DMS114 treated with DMSO at 0.1 percent for 48 hours (cell line): ENCODE measurements around the gene WDR83.
A peak's percentile ranks its signal among the peaks of the same experiment; 100 is the strongest.
"Not testable (repeated sequence)": the region's sequence is repeated elsewhere in the genome, so short reads cannot be mapped to it uniquely, and the experiment has no call there.

Experiments used
- DNase-seq: peaks from one replicate; lab custom pipeline; 2025; ENCODE audit not compliant: unreplicated experiment; lab: John Stamatoyannopoulos, UW

The WDR83 gene

GRCh38 chr19:12666265-12667048, at the start of gene WDR83, which contains the start of gene MAN2B1:
Gene WDR83 (plus strand): TSS chr19:12666807. CDS start chr19:12669791, 2,984 bp downstream.
Gene MAN2B1 (minus strand): TSS chr19:12666742. CDS start chr19:12666701, 41 bp downstream.
- peak; percentile 17 for DNase-seq

GRCh38 chr19:12617646-12618045, 49.0 kb upstream of the WDR83 start:
- no peak for DNase-seq

DNA sequence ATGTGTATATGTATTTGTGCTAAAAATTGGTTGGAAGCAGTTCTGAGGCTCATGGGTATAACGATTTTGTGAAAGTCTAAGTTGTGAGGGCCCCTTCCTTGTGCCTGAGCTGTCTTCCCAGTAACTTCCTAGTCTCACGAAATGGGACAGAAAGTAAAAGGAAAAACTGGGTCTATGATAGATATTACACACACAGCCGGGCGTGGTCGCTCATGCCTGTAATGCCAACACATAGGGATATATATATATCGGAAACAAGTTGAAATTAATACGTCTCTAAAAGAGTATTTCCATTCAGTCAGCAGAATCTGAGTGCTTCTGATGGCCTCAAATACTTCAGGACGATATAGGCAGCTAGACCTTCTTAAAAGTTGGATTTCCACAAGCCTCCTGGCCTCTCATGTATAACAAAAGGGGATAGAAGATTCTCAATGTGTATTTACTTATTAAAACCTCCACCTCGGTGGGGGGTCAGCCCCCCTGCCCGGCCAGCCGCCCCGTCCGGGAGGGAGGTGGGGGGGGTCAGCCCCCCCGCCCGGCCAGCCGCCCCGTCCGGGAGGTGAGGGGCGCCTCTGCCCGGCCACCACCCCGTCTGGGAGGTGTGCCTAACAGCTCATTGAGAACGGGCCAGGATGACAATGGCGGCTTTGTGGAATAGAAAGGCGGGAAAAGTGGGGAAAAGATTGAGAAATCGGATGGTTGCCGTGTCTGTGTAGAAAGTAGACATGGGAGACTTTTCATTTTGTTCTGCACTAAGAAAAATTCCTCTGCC, 45.2 kb upstream of the WDR83 start:
- DNase-seq: not testable (repeated sequence)

DNA sequence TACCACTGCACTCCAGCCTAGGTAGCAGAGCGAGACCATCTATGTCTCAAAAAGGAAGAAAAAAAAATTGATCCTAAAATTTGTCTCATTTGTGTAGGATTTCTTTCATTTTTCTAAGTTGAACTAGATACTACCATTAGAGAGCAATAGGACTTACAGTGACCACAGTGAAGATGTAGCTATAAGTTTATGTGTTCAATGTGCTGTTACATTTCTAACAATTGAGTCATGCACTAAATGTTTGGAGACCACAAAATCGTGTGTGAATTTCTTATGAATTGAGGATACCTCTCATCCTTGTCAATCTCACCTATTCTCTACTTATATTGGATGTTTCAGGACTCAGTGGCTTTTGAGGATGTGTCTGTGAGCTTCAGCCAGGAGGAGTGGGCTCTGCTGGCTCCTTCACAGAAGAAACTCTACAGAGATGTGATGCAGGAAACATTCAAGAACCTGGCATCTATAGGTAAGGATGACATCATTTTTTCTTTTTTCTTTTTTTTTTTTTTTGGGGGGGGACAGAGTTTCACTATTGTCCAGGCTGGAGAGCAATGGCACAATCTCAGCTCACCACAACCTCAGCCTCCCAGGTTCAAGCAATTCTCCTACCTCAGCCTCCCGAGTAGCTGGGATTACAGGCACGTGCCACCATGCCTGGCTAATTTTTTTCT, 43.1 kb upstream of the WDR83 start:
- DNase-seq: no peak

DNA sequence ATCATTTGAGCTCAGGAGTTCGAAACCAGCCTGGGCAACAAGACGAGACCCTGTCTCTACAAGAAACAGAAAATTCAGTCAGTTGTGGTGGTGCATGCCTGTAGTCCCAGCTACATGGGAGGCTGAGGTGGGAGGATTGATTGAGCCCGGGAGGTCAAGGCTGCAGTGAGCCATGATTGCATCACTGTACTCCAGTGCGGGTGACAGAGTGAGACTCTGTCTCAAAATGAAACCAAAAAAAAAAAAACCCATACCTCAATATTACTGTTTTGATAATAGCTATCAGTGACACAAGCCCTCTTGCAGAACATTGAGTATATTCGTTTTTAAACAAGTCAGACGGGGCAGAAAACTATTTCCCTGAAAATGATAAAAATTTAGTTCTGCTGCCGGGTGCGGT, 39.6 kb upstream of the WDR83 start:
- DNase-seq: no peak

DNA sequence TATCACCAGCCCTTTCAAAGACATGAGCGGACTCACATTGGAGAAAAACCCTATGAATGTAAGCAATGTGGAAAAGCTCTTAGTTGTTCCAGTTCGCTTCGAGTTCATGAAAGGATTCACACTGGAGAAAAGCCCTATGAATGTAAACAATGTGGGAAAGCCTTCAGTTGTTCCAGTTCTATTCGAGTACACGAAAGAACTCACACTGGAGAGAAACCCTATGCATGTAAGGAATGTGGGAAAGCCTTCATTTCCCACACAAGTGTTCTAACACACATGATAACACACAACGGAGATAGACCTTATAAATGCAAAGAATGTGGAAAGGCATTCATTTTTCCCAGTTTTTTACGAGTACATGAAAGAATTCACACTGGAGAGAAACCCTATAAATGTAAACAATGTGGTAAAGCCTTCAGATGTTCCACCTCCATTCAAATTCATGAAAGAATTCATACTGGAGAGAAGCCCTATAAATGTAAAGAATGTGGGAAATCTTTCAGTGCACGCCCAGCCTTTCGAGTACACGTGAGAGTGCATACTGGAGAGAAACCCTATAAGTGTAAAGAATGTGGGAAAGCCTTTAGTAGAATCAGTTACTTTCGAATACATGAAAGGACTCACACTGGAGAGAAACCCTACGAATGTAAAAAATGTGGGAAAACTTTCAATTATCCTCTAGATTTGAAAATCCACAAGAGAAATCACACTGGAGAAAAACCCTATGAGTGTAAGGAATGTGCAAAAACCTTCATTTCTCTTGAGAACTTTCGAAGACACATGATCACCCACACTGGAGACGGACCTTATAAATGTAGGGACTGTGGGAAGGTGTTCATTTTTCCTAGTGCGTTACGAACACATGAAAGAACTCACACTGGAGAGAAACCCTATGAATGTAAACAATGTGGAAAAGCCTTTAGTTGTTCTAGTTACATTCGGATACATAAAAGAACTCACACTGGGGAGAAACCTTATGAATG, 38.3 kb upstream of the WDR83 start:
- no peak for DNase-seq

DNA sequence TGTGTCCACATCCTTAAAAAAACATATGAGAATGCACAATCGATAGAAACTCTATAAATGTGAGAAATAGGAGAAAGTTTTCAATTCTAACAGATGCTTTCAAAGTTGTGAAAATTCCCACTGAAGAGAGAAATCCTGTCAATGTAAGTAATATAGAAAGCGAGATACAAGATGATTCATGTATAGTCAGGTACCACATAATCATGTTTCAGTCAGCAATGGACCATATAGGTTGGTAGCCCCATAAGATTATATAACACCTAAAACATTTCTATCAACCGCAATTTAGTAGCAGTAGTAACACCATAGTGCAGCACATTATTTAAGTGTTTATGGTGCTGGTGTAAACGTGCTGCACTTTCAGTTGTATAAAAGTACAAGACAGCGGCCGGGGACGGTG, 37.4 kb upstream of the WDR83 start:
- no peak for DNase-seq

DNA sequence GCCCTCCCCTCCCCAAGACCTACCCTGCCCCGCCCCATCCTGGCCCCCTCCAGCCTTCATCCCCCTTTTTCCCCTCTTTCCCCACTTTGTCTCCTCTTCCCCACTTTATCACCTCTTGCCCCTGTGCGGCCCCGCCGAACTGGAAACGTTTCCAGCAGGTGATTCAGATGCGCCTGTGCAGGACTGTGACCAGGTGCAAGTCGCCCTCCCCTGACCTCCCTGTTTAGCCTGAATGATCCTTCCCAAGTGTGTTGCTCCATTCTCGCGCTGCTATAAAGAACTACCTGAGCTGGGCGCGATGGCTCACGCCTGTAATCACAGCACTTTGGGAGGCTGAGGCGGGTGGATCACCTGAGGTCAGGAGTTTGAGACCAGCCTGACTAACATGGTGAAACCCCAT, 30.0 kb upstream of the WDR83 start:
- DNase-seq: no peak

- DNase-seq: no peak
Observed at GRCh38 chr19:12638611-12639182, 27.9 kb upstream of the WDR83 start.

DNA sequence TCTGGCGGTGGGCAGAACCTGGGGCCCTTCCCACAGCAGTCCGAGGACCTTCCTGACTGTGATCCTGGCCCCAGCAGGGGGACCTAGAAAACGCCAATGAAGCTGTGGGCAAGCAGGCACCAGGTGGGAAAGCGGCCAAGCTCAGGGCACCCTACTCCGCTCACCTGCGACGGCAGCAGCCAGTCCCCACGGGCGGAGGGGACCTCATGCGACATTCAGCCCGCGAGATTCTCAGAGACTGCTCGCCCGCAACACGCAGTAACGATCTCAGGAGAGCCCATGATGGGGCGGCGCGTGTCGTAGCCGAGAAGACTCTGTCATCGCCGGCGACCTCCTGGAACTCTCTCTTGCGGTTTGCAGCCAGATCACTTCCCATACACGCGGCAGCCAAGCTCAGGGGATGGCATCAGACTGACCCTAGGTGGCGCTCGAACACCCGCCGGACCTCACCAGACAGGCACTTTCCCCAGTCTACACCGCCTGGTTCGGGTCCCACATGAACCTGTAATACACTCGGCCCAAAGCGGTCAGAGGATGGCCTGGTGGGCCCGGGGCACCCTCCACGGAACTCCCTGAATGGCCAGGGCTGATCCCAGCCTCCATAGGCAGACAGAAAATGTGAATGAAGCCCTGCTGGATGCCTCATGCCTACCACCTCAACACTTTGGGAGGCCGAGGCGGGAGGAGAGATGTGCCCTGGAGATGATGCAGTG, 26.6 kb upstream of the WDR83 start:
- DNase-seq: no peak

DNA sequence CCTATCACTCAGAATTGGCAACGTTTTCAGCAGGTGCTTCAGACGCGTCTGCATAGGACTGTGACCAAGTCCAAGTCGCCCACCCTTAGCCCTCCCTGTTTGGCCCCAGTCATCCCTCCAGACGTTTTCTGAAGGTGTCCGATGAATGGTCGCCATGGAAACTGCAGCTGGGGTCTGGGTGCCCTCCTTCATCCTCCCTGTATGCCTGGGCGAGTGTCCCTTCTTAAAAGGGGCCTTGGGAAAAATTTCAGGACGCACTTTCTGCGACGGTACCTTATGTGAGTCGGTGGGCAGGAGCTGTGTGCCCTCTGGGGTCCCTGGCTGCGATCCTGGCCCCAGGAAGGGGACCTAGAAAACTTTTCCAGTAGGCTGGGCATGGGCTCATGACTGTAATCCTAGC, 25.2 kb upstream of the WDR83 start:
- no peak for DNase-seq

- DNase-seq: no peak
Observed at GRCh38 chr19:12642506-12642905, 24.1 kb upstream of the WDR83 start.

- not testable (repeated sequence) for DNase-seq
Observed at GRCh38 chr19:12643716-12644115, 22.9 kb upstream of the WDR83 start.

DNA sequence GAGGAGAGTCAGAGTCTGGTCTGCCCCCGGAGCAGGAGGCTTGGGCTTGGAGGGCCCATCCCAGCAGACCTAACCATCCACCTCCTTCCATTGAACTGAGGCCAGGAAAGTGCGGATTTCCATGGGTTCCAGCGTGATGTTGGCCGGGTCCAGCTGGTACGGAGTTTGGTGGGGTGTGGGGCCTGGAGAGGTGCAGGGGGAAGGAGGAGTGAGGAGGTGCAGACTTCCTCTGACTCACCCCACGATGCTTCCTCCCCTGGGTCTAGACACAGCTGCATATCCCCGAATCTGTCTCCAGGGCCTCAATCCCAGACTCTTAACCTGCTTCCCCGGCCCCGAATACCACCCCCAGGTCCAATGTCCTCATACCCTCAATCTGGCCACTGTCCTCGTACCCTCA, 20.1 kb upstream of the WDR83 start:
- DNase-seq: no peak

- no peak for DNase-seq
Observed at GRCh38 chr19:12647047-12647446, 19.6 kb upstream of the WDR83 start.

GRCh38 chr19:12647490-12648071, 19.0 kb upstream of the WDR83 start:
- no peak for DNase-seq

- DNase-seq: no peak
Observed at GRCh38 chr19:12648088-12648487, 18.5 kb upstream of the WDR83 start.

- no peak for DNase-seq
Observed at GRCh38 chr19:12649941-12650340, 16.7 kb upstream of the WDR83 start.

DNA sequence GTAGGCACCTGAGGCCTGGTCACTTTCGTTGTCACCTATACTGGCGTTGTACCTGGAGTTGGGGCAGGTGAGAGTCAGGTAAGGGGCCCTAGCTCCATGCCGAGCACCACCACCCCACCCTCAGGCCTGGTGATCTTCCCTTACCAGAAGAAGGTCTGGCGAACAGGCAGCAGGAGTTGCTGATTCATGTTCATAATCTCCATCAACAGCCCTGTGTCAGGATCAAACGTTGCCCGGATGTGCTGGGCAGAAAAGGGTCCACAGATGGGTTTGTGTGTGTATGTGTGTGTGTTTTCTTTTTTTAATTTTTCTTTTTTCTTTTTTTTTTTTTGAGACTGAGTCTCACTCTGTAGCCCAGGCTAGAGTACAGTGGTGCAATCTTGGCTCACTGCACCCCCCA, 14.4 kb upstream of the WDR83 start:
- DNase-seq: no peak
